ENCODE measurements around the gene LAGE3. TPM values are rescaled to one million over a fixed set of nuclear protein-coding genes. Genes with fewer than 3 reads are reported as not detected.

Gene LAGE3
- total RNA-seq, 4 donors from 2014 or later = 3.0 to 28.4 (median 23.3) TPM; not detected in 1

- Histone ChIP-seq H3K27ac (peak overlapping the region; percentile 87 to 95 (median 92)), H3K9me3 (no peaks in the 10 kb centered on the region), H3K36me3 (no peaks in the 10 kb centered on the region), H3K27me3 (no peaks in the 10 kb centered on the region), H3K4me3 (peak overlapping the region; percentile 49 to 81 (median 66)), H3K4me1 (peaks cover 8 to 27% (median 13%) of the 10 kb centered on the region in 4 donors)
- TF ChIP-seq POLR2AphosphoS5 (IDR thresholded peaks at IDR 0.05) (no peak), POLR2A (IDR thresholded peaks at IDR 0.05) (no peak), CTCF (IDR thresholded peaks at IDR 0.05) (no peak), EP300 (IDR thresholded peaks at IDR 0.05; ENCODE audit: low read depth) (no peak)
- intact Hi-C loops (cut with DNase I; ENCODE audit: low total_unique reads) = no loop called here
- WGBS, 2 donors (ENCODE audit: low coverage in 1 of 2) = 63% methylated on average over 35 of the region's 35 CpGs; no CpG with 5 or more reads in 1 of the 2 donors
- no peak for DNase-seq
- in situ Hi-C loops (cut with MboI; ENCODE audit: low pct_ligation_motif_present in 1 of 4, low pct_unique_long_range_greater_than_20kb in 1 of 4, low sequenced_read_pairs in 3 of 4) = no loop called here
These were observed 6.3 kb upstream of the LAGE3 start for GRCh38 chrX:154485150-154486051.

GRCh38 chrX:154484255-154485149 lies 5.4 kb upstream of the LAGE3 start:
- TF ChIP-seq POLR2A (IDR thresholded peaks at IDR 0.05) = no peak
- no peak for TF ChIP-seq POLR2AphosphoS5 (IDR thresholded peaks at IDR 0.05)
- no peak for TF ChIP-seq EP300 (IDR thresholded peaks at IDR 0.05; ENCODE audit: low read depth)
- no peaks in the 10 kb centered on the region for H3K9me3 ChIP-seq
- in situ Hi-C loops (cut with MboI; ENCODE audit: low pct_ligation_motif_present in 1 of 4, low pct_unique_long_range_greater_than_20kb in 1 of 4, low sequenced_read_pairs in 3 of 4) (no loop called here), intact Hi-C loops (cut with DNase I; ENCODE audit: low total_unique reads) (no loop called here)
- H3K4me1 ChIP-seq = peaks cover 5 to 27% (median 12%) of the 10 kb centered on the region in 4 donors
- DNase-seq = peak; percentile 36
- no peaks in the 10 kb centered on the region for H3K27me3 ChIP-seq
- H3K4me3 ChIP-seq = no peak overlapping the region
- 68% methylated on average over 14 of the region's 16 CpGs; no CpG with 5 or more reads in 1 of the 2 donors for WGBS, 2 donors (ENCODE audit: low coverage in 1 of 2)
- H3K36me3 ChIP-seq = no peaks in the 10 kb centered on the region
- peak overlapping the region in 1 of 4 donors; percentile 93 for H3K27ac ChIP-seq

GRCh38 chrX:154483325-154483724 lies 4.2 kb upstream of the LAGE3 start:
- in situ Hi-C loops (cut with MboI; ENCODE audit: low pct_ligation_motif_present in 1 of 4, low pct_unique_long_range_greater_than_20kb in 1 of 4, low sequenced_read_pairs in 3 of 4) (no loop called here), intact Hi-C loops (cut with DNase I; ENCODE audit: low total_unique reads) (no loop called here)
- no peaks in the 10 kb centered on the region for H3K36me3 ChIP-seq
- H3K4me1 ChIP-seq = peaks cover under 1 to 24% (median 12%) of the 10 kb centered on the region in 4 donors
- no peaks in the 10 kb centered on the region for H3K27me3 ChIP-seq
- H3K4me3 ChIP-seq = no peak overlapping the region
- no peak overlapping the region for H3K27ac ChIP-seq
- H3K9me3 ChIP-seq = no peaks in the 10 kb centered on the region
- TF ChIP-seq POLR2A (IDR thresholded peaks at IDR 0.05) = no peak
- WGBS, 2 donors (ENCODE audit: low coverage in 1 of 2) = 76 to 83% methylated on average over 5 to 7 of the region's 7 CpGs
- no peak for DNase-seq

- no peaks in the 10 kb centered on the region for H3K27me3 ChIP-seq
- TF ChIP-seq POLR2A (IDR thresholded peaks at IDR 0.05) (no peak), CTCF (IDR thresholded peaks at IDR 0.05) (no peak), POLR2AphosphoS5 (IDR thresholded peaks at IDR 0.05) (no peak), EP300 (IDR thresholded peaks at IDR 0.05; ENCODE audit: low read depth) (no peak)
- no peak overlapping the region for H3K27ac ChIP-seq
- no peaks in the 10 kb centered on the region for H3K9me3 ChIP-seq
- H3K4me1 ChIP-seq = peaks cover 5 to 24% (median 14%) of the 10 kb centered on the region in 4 donors
- intact Hi-C loops (cut with DNase I; ENCODE audit: low total_unique reads) (no loop called here), in situ Hi-C loops (cut with MboI; ENCODE audit: low pct_ligation_motif_present in 1 of 4, low pct_unique_long_range_greater_than_20kb in 1 of 4, low sequenced_read_pairs in 3 of 4) (no loop called here)
- no peak overlapping the region for H3K4me3 ChIP-seq
- no peak for DNase-seq
- no peaks in the 10 kb centered on the region for H3K36me3 ChIP-seq
- WGBS, 2 donors (ENCODE audit: low coverage in 1 of 2) = 82% methylated on average over 7 of the region's 7 CpGs; no CpG with 5 or more reads in 1 of the 2 donors
These were observed 3.7 kb upstream of the LAGE3 start for GRCh38 chrX:154482786-154483185.
